Measurements from ENCODE around the gene BLNK.

DNA sequence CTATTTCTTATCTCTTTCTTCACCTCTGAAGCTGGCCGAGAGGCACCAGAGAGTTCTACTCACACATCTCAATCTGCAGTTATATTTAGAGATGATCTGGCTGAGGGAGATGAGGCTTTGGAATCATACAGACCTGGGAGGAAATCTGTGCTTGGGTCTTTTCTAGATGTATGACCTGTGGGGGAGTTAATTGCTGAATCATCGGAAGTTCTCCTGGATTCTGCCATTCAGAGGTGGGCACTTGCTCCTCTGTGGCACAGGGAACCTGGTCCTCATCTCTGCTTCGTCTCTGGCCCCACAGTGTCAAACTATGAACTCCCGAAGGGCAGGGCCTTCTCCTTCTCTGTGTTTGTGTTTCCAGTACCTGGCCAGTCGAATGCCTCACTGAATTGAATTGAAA, 52.5 kb downstream of the BLNK start:
- TF ChIP-seq, protein P1, sequence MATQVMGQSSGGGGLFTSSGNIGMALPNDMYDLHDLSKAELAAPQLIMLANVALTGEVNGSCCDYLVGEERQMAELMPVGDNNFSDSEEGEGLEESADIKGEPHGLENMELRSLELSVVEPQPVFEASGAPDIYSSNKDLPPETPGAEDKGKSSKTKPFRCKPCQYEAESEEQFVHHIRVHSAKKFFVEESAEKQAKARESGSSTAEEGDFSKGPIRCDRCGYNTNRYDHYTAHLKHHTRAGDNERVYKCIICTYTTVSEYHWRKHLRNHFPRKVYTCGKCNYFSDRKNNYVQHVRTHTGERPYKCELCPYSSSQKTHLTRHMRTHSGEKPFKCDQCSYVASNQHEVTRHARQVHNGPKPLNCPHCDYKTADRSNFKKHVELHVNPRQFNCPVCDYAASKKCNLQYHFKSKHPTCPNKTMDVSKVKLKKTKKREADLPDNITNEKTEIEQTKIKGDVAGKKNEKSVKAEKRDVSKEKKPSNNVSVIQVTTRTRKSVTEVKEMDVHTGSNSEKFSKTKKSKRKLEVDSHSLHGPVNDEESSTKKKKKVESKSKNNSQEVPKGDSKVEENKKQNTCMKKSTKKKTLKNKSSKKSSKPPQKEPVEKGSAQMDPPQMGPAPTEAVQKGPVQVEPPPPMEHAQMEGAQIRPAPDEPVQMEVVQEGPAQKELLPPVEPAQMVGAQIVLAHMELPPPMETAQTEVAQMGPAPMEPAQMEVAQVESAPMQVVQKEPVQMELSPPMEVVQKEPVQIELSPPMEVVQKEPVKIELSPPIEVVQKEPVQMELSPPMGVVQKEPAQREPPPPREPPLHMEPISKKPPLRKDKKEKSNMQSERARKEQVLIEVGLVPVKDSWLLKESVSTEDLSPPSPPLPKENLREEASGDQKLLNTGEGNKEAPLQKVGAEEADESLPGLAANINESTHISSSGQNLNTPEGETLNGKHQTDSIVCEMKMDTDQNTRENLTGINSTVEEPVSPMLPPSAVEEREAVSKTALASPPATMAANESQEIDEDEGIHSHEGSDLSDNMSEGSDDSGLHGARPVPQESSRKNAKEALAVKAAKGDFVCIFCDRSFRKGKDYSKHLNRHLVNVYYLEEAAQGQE (IDR thresholded peaks at IDR 0.05; ENCODE audit: low read depth), result no peak
- TF ChIP-seq FOXM1 (IDR thresholded peaks at IDR 0.05; ENCODE audit: borderline replicate concordance, low read depth) (no peak), RAD21 (IDR thresholded peaks at IDR 0.05; ENCODE audit: low read depth) (no peak), EP300 (IDR thresholded peaks at IDR 0.05; ENCODE audit: borderline replicate concordance) (no peak)
- TF ChIP-seq, protein P2, sequence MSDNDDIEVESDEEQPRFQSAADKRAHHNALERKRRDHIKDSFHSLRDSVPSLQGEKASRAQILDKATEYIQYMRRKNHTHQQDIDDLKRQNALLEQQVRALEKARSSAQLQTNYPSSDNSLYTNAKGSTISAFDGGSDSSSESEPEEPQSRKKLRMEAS (IDR thresholded peaks at IDR 0.05), result no peak
